Medulla oblongata (tissue), 1 donor: Measurements from ENCODE around the gene CFAP45.
A peak's percentile ranks its signal among the peaks of the same experiment; 100 is the strongest.

Source experiments
- DNase-seq: peaks from one replicate; pipeline ENCODE4 v3.0.0-alpha.2; 2015; ENCODE audit errors: extremely low spot score

The CFAP45 gene

GRCh38 chr1:159936273-159936904, 36.4 kb upstream of the CFAP45 start:
- DNase-seq, result peak; percentile 32

GRCh38 chr1:159935719-159936272, 35.8 kb upstream of the CFAP45 start:
- DNase-seq, result no peak

- DNase-seq, result no peak
Measured at GRCh38 chr1:159935305-159935704, 35.3 kb upstream of the CFAP45 start.

GRCh38 chr1:159934136-159935039, 34.4 kb upstream of the CFAP45 start:
- DNase-seq, result no peak

- DNase-seq, result no peak
Measured at GRCh38 chr1:159933347-159933746, 33.4 kb upstream of the CFAP45 start.

GRCh38 chr1:159932296-159933285, 32.6 kb upstream of the CFAP45 start:
- DNase-seq, result no peak

- no peak for DNase-seq
Measured at GRCh38 chr1:159931795-159932173, 31.8 kb upstream of the CFAP45 start.

GRCh38 chr1:159931101-159931794, 31.3 kb upstream of the CFAP45 start:
- no peak for DNase-seq

- no peak for DNase-seq
Measured at GRCh38 chr1:159930634-159931033, 30.7 kb upstream of the CFAP45 start.

GRCh38 chr1:159930216-159930615, 30.3 kb upstream of the CFAP45 start:
- no peak for DNase-seq

GRCh38 chr1:159929155-159930051, 29.4 kb upstream of the CFAP45 start:
- no peak for DNase-seq

- no peak for DNase-seq
Measured at GRCh38 chr1:159928491-159929050, 28.6 kb upstream of the CFAP45 start.

- DNase-seq, result no peak
Measured at GRCh38 chr1:159927849-159928431, 28.0 kb upstream of the CFAP45 start.

GRCh38 chr1:159927211-159927848, 27.4 kb upstream of the CFAP45 start:
- DNase-seq, result no peak

- no peak for DNase-seq
Measured at GRCh38 chr1:159925719-159926078, 25.7 kb upstream of the CFAP45 start.

GRCh38 chr1:159924791-159925718, 25.1 kb upstream of the CFAP45 start, which contains the start of gene TAGLN2:
TAGLN2 (minus strand) TSS chr1:159925507; CDS start chr1:159920509, 4,998 bp downstream.
- peak; percentile 86 for DNase-seq

GRCh38 chr1:159924025-159924790, 24.2 kb upstream of the CFAP45 start:
- peak; percentile 54 for DNase-seq
